Naive thymus-derived CD4-positive, alpha-beta T cell (primary cell): ENCODE results near the gene CLSTN1. TPM values are rescaled to one million over a fixed set of nuclear protein-coding genes. Genes with fewer than 3 reads are reported as not detected.
A peak's percentile ranks its signal among the peaks of the same experiment; 100 is the strongest.

Experiments used
- ATAC-seq: fragments of 150-1000 bp; cut with Tn5 transposase; 2 replicates; pipeline ENCODE4 v1.10.0; 2021; ENCODE audit warnings: mild to moderate bottlenecking, moderate library complexity
- CTCF ChIA-PET: fragments of 350-600 bp; sonication (Branson Sonifier 250); formaldehyde crosslinking; loops from one replicate; lab custom pipeline; 2021; ENCODE audit warnings: antibody characterized with exemption; lab: Charles Lee
- POLR2A ChIA-PET: fragments of 350-600 bp; sonication (Branson Sonifier 250); formaldehyde crosslinking; loops from one replicate; lab custom pipeline; 2021; ENCODE audit warnings: antibody characterized with exemption, inconsistent platforms; lab: Charles Lee
- DNase-seq, 9 donors: peaks; one replicate each; pipeline versions ENCODE4 v3.0.0 to v3.0.0-alpha.2; 2020 to 2022; ENCODE audit warnings: mixed read lengths in 1 of 9
- H3K27ac ChIP-seq: one replicate; pipeline ENCODE4 v1.7.0; 2013; ENCODE audit warnings: mild to moderate bottlenecking, low read depth, low read length, moderate library complexity
- H3K27me3 ChIP-seq, 2 donors: one replicate each; pipeline ENCODE4 v1.7.0; 2013; ENCODE audit warnings: low read length in 2 of 2, mild to moderate bottlenecking in 2 of 2, moderate library complexity in 2 of 2; ENCODE audit not compliant: control insufficient read depth in 2 of 2, insufficient read depth in 2 of 2
- H3K36me3 ChIP-seq, 3 experiments: 1 replicate in 2 of 3; 2 replicates in 1 of 3; pipeline ENCODE4 v1.7.0; 2013; ENCODE audit warnings: low read length in 3 of 3, mild to moderate bottlenecking in 3 of 3, moderate library complexity in 1 of 3; ENCODE audit not compliant: insufficient read depth in 3 of 3, control insufficient read depth in 2 of 3
- H3K4me1 ChIP-seq, 2 donors: one replicate each; pipeline ENCODE4 v1.7.0; 2013; ENCODE audit warnings: low read length in 2 of 2, mild to moderate bottlenecking in 2 of 2, moderate library complexity in 1 of 2; ENCODE audit not compliant: control insufficient read depth in 2 of 2, insufficient read depth in 2 of 2
- H3K4me3 ChIP-seq: 2 replicates; pipeline ENCODE4 v1.7.0; 2013; ENCODE audit warnings: mild to moderate bottlenecking, low read length
- H3K9me3 ChIP-seq, 3 experiments: 1 replicate in 2 of 3; 2 replicates in 1 of 3; pipeline ENCODE4 v1.7.0; 2013; ENCODE audit warnings: low read length in 3 of 3; ENCODE audit not compliant: control insufficient read depth in 2 of 3
- H3K27ac Mint-ChIP-seq, 9 donors: one replicate each; pipeline ENCODE4 v1.8.0; 2020 to 2022; ENCODE audit warnings: mixed read lengths in 9 of 9, mild to moderate bottlenecking in 8 of 9, moderate library complexity in 5 of 9, inconsistent platforms in 2 of 9
- H3K27me3 Mint-ChIP-seq, 5 donors: one replicate each; pipeline ENCODE4 v1.8.0; 2021 to 2022; ENCODE audit warnings: mixed read lengths in 5 of 5, mild to moderate bottlenecking in 1 of 5
- H3K36me3 Mint-ChIP-seq, 5 donors: one replicate each; pipeline ENCODE4 v1.8.0; 2020 to 2022; ENCODE audit warnings: mixed read lengths in 5 of 5, mild to moderate bottlenecking in 3 of 5, inconsistent platforms in 1 of 5
- H3K4me1 Mint-ChIP-seq, 7 donors: one replicate each; pipeline ENCODE4 v1.8.0; 2020 to 2022; ENCODE audit warnings: mixed read lengths in 7 of 7, mild to moderate bottlenecking in 3 of 7, inconsistent platforms in 1 of 7
- H3K4me3 Mint-ChIP-seq, 10 donors: one replicate each; pipeline ENCODE4 v1.8.0; 2020 to 2022; ENCODE audit warnings: mild to moderate bottlenecking in 10 of 10, mixed read lengths in 10 of 10, moderate library complexity in 6 of 10, inconsistent platforms in 2 of 10
- H3K9me3 Mint-ChIP-seq, 11 donors: one replicate each; pipeline ENCODE4 v1.8.0; 2020 to 2022; ENCODE audit warnings: mixed read lengths in 11 of 11, mild to moderate bottlenecking in 4 of 11, inconsistent platforms in 1 of 11, moderate library complexity in 1 of 11
- intact Hi-C, 2 donors: fragments of 100-400 bp; cut with micrococcal nuclease; formaldehyde crosslinking; loops; one replicate each; pipeline ENCODE4 v1.15.1; 2023
- polyA plus RNA-seq, 2 donors: library from polyadenylated mRNA; unstranded; fragments of 300-500 nt; fragmentation: Illumina TruSeq; gene quantifications; one replicate each; pipeline ENCODE4 v1.2.3, GENCODE V29; 2021
- total RNA-seq, 6 experiments: library from RNA in 5 of 6; stranded (reverse) in 5 of 6; gene quantifications; 1 replicate in 5 of 6; 2 replicates in 1 of 6; pipeline ENCODE4 v1.2.3 and lab custom pipeline; 2021 to 2026

Gene CLSTN1
- total and polyA plus RNA-seq, 7 experiments from 2014 or later = 16.9 to 116 (median 78.3) TPM

GRCh38 chr1:9720785-9721605 lies 102.8 kb downstream of the CLSTN1 start:
- no peak for ATAC-seq
- intact Hi-C loops = loop anchor here in 1 of 2 donors (1.0 kb wide), 1 partner anchor 147 kb away; no protein-coding TSS in a partner anchor
- Mint-ChIP-seq H3K4me3 (peak overlapping the region in 7 of 10 donors; percentile 29 to 89 (median 65)), H3K4me1 (peaks cover 19 to 78% (median 59%) of the 10 kb centered on the region in 7 donors), H3K27me3 (no peaks in the 10 kb centered on the region), H3K9me3 (peaks cover 0 to 8% (median 0%) of the 10 kb centered on the region in 11 donors), H3K27ac (peak overlapping the region in 8 of 9 donors; percentile 13 to 88 (median 56)), H3K36me3 (peaks cover 0 to 60% (median 41%) of the 10 kb centered on the region in 5 donors)
- no peak for DNase-seq
- no peaks in the 10 kb centered on the region for H3K9me3 ChIP-seq
- H3K4me1 ChIP-seq = peaks cover 43 to 78% of the 10 kb centered on the region in 2 donors
- no peaks in the 10 kb centered on the region for H3K27me3 ChIP-seq
- H3K36me3 ChIP-seq = peaks cover 27 to 77% (median 42%) of the 10 kb centered on the region in 3 experiments
- H3K4me3 ChIP-seq = no peak overlapping the region
- ChIA-PET CTCF (interaction anchor here (0.7 to 9.7 kb wide), 10 partner anchors 7 to 134 kb away, joined by 3 to 109 read pairs (median 4); no protein-coding TSS in a partner anchor), POLR2A (interaction anchor here (0.9 to 13.7 kb wide), 15 partner anchors 8 to 92 kb away, joined by 3 to 280 read pairs (median 5); partner anchors contain the start of gene PIK3CD)
- H3K27ac ChIP-seq = peak overlapping the region; percentile 65

- no peak overlapping the region for H3K4me3 ChIP-seq
- H3K4me1 Mint-ChIP-seq = peaks cover 19 to 84% (median 62%) of the 10 kb centered on the region in 7 donors
- H3K27me3 Mint-ChIP-seq = no peaks in the 10 kb centered on the region
- no peak for DNase-seq
- no peaks in the 10 kb centered on the region for H3K9me3 ChIP-seq
- H3K4me1 ChIP-seq = peaks cover 48 to 86% of the 10 kb centered on the region in 2 donors
- peaks cover 27 to 85% (median 44%) of the 10 kb centered on the region in 3 experiments for H3K36me3 ChIP-seq
- H3K27ac Mint-ChIP-seq = peak overlapping the region; percentile 16 to 99 (median 86)
- POLR2A ChIA-PET = interaction anchor here (0.6 to 13.7 kb wide), 13 partner anchors 9 to 485 kb away, joined by 3 to 280 read pairs (median 7); partner anchors contain the start of gene PIK3CD
- ATAC-seq = no peak
- intact Hi-C loops = loop anchor here (5.0 kb wide), 2 partner anchors 102 to 293 kb away; partner anchors contain the start of gene CLSTN1 (in 1 of the 2)
- no peaks in the 10 kb centered on the region for H3K27me3 ChIP-seq
- H3K27ac ChIP-seq = peak overlapping the region; percentile 63
- peaks cover 0 to 63% (median 46%) of the 10 kb centered on the region in 5 donors for H3K36me3 Mint-ChIP-seq
- peak overlapping the region in 8 of 10 donors; percentile 29 to 89 (median 44) for H3K4me3 Mint-ChIP-seq
- CTCF ChIA-PET = interaction anchor here (0.7 to 9.7 kb wide), 8 partner anchors 8 to 92 kb away, joined by 3 to 109 read pairs (median 4); no protein-coding TSS in a partner anchor
- peaks cover 0 to 8% (median 0%) of the 10 kb centered on the region in 11 donors for H3K9me3 Mint-ChIP-seq
Measured at GRCh38 chr1:9719978-9720722, 103.6 kb downstream of the CLSTN1 start.

- POLR2A ChIA-PET = interaction anchor here (0.6 to 11.7 kb wide), 17 partner anchors 11 to 1294 kb away, joined by 3 to 320 read pairs (median 6); partner anchors contain the start of genes DFFA and PIK3CD
- ATAC-seq (no peak), DNase-seq (peak in 1 of 9 donors; percentile 14)
- Histone ChIP-seq H3K4me3 (peak overlapping the region; percentile 76), H3K4me1 (peaks cover 60 to 84% of the 10 kb centered on the region in 2 donors), H3K27me3 (no peaks in the 10 kb centered on the region), H3K27ac (peak overlapping the region; percentile 63), H3K36me3 (peaks cover 19 to 73% (median 42%) of the 10 kb centered on the region in 3 experiments), H3K9me3 (no peaks in the 10 kb centered on the region)
- H3K36me3 Mint-ChIP-seq = peaks cover 0 to 58% (median 40%) of the 10 kb centered on the region in 5 donors
- CTCF ChIA-PET = interaction anchor here (1.0 to 9.7 kb wide), 5 partner anchors 9 to 90 kb away, joined by 3 to 109 read pairs (median 11); no protein-coding TSS in a partner anchor
- H3K4me3 Mint-ChIP-seq = peak overlapping the region; percentile 80 to 98 (median 94)
- H3K4me1 Mint-ChIP-seq = peaks cover 20 to 82% (median 60%) of the 10 kb centered on the region in 7 donors
- H3K9me3 Mint-ChIP-seq = peaks cover 0 to 4% (median 0%) of the 10 kb centered on the region in 11 donors
- intact Hi-C loops = loop anchor here (5.0 kb wide), 2 partner anchors 104 to 291 kb away; partner anchors contain the start of gene CLSTN1 (in 1 of the 2)
- no peaks in the 10 kb centered on the region for H3K27me3 Mint-ChIP-seq
- peak overlapping the region; percentile 90 to 99 (median 95) for H3K27ac Mint-ChIP-seq
Measured at GRCh38 chr1:9718006-9718680, 105.6 kb downstream of the CLSTN1 start.

GRCh38 chr1:9717193-9718005 lies 106.4 kb downstream of the CLSTN1 start:
- H3K4me3 ChIP-seq = peak overlapping the region; percentile 76
- peak overlapping the region; percentile 63 for H3K27ac ChIP-seq
- no peaks in the 10 kb centered on the region for H3K9me3 ChIP-seq
- H3K4me3 Mint-ChIP-seq = peak overlapping the region; percentile 80 to 98 (median 94)
- peaks cover 26 to 82% (median 66%) of the 10 kb centered on the region in 7 donors for H3K4me1 Mint-ChIP-seq
- CTCF ChIA-PET = interaction anchor here (1.0 to 9.7 kb wide), 6 partner anchors 9 to 89 kb away, joined by 3 to 109 read pairs (median 8); no protein-coding TSS in a partner anchor
- H3K27ac Mint-ChIP-seq = peak overlapping the region; percentile 90 to 99 (median 95)
- H3K36me3 ChIP-seq = peaks cover 12 to 73% (median 35%) of the 10 kb centered on the region in 3 experiments
- peak; percentile 90 for ATAC-seq
- DNase-seq = peak; percentile 63 to 95 (median 94)
- H3K9me3 Mint-ChIP-seq = peaks cover 0 to 4% (median 0%) of the 10 kb centered on the region in 11 donors
- H3K27me3 ChIP-seq = no peaks in the 10 kb centered on the region
- H3K27me3 Mint-ChIP-seq = no peaks in the 10 kb centered on the region
- peaks cover 60 to 87% of the 10 kb centered on the region in 2 donors for H3K4me1 ChIP-seq
- POLR2A ChIA-PET = interaction anchor here (0.6 to 11.7 kb wide), 25 partner anchors 12 to 1293 kb away, joined by 3 to 320 read pairs (median 5); partner anchors contain the start of genes DFFA and PIK3CD
- H3K36me3 Mint-ChIP-seq = peaks cover 0 to 53% (median 35%) of the 10 kb centered on the region in 5 donors
- intact Hi-C loops = loop anchor here (1.0 to 5.0 kb wide), 9 partner anchors 11 to 290 kb away; partner anchors contain the start of genes CLSTN1 (in 1 of the 2) and TMEM201 (in 1 of the 2)
